RWPE1 (cell line): ENCODE data around the gene STK39.

Experiments used
- CTCF ChIA-PET: fragments of 350-600 bp; sonication (Branson Sonifier 250); formaldehyde crosslinking; extraction: SDS; loops from one replicate; lab custom pipeline; 2021; lab: Yijun Ruan, JAX
- POLR2A ChIA-PET: fragments of 400-600 bp; formaldehyde crosslinking; extraction: SDS; loops from one replicate; lab custom pipeline; 2020; ENCODE audit warnings: antibody characterized with exemption; ENCODE audit not compliant: low non-redundant PET; lab: Yijun Ruan, JAX
- DNase-seq: peaks from one replicate; pipeline ENCODE4 v3.0.0; 2012; ENCODE audit warnings: low spot score
- H3K27ac ChIP-seq: fragments of 450-650 bp; 2 replicates; pipeline ENCODE4 v1.5.1; 2017
- TF ChIP-seq, protein P1 (sequence below): fragments of 450-650 bp; conservative IDR thresholded peaks from 2 replicates; pipeline ENCODE4 v1.5.1; 2017; ENCODE audit warnings: low read depth, mild to moderate bottlenecking

STK39 gene

DNA sequence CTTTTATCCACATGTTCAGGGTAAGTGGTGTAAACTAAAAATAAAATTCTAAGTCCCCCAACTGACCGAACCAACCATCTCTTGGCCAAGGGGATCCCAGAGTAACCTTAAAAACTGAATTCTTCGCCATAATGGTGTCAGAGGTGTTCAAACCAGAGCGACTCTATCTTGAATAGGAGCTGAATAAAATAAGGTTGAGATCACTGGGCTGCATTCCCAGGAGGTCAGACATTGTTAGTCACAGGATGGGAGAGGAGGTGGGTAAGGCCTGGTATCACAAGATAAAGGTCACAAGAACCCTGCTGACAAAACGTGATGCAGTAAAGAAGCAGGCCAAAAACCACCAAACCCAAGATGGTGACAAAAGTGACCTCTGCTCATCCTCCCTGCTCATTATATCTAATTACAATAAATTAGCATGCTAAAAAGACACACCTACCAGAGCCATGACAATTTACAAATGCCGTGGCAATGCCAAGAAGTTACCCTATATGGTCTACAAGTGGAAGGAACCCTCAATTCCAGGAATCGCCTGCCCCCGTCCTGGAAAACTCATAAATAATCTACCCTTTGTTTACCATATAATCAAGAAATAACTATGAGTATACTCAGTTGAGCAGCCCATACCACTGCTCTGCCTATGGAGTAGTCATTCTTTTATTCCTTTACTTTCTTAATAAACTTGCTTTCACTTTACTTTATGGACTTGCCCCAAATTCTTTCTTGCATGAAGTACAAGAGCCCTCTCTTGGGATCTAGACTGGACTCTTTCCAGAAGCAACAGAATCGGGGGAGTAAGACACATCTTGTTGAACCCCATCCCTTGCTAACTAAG lies 302.4 kb downstream of the STK39 start:
- DNase-seq, result no peak
- ChIA-PET CTCF (no interaction called here), POLR2A (no interaction called here)
- no peak overlapping the region for H3K27ac ChIP-seq
- TF ChIP-seq, protein P1, sequence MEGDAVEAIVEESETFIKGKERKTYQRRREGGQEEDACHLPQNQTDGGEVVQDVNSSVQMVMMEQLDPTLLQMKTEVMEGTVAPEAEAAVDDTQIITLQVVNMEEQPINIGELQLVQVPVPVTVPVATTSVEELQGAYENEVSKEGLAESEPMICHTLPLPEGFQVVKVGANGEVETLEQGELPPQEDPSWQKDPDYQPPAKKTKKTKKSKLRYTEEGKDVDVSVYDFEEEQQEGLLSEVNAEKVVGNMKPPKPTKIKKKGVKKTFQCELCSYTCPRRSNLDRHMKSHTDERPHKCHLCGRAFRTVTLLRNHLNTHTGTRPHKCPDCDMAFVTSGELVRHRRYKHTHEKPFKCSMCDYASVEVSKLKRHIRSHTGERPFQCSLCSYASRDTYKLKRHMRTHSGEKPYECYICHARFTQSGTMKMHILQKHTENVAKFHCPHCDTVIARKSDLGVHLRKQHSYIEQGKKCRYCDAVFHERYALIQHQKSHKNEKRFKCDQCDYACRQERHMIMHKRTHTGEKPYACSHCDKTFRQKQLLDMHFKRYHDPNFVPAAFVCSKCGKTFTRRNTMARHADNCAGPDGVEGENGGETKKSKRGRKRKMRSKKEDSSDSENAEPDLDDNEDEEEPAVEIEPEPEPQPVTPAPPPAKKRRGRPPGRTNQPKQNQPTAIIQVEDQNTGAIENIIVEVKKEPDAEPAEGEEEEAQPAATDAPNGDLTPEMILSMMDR, result no peak

DNA sequence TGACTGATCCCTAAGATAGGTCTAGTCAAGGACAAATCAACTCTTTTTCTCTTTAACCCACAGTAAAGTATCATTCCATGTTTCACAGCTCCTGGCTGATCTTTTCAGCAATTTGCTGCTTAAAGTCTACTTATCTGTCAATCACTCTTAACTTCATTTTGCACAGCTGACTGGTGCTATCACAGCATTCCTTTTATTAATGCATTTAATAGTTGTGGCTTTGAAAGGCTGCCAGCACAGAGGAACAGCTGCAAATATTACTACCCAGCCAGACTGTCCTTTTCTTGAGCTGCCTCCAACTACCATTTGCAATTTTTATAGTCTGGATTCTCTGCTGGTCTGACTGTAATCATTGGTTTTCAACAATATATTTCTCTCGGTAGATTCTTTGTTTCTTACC lies 303.5 kb downstream of the STK39 start:
- no peak for DNase-seq
- TF ChIP-seq, protein P1, result no peak
- CTCF ChIA-PET, result no interaction called here
- H3K27ac ChIP-seq, result no peak overlapping the region
- POLR2A ChIA-PET, result no interaction called here

DNA sequence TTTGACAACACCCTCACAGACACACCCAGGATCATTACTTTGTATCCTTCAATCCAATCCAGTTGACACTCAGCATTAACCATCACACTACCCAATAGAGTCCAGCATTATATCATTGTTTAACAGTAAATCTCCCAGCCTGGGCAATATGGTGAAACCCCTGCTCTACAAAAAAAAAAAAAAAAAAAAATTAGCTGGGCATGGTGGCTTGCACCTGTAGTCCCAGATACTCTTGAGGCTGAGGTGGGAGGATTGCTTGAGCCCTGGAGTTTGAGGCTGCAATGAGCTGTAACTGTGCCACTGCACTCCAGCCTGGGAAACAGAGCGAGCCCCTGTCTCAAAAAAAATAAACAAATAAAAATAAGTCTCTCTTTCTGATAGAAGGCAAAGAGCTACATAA lies 304.0 kb downstream of the STK39 start:
- POLR2A ChIA-PET, result no interaction called here
- CTCF ChIA-PET, result no interaction called here

DNA sequence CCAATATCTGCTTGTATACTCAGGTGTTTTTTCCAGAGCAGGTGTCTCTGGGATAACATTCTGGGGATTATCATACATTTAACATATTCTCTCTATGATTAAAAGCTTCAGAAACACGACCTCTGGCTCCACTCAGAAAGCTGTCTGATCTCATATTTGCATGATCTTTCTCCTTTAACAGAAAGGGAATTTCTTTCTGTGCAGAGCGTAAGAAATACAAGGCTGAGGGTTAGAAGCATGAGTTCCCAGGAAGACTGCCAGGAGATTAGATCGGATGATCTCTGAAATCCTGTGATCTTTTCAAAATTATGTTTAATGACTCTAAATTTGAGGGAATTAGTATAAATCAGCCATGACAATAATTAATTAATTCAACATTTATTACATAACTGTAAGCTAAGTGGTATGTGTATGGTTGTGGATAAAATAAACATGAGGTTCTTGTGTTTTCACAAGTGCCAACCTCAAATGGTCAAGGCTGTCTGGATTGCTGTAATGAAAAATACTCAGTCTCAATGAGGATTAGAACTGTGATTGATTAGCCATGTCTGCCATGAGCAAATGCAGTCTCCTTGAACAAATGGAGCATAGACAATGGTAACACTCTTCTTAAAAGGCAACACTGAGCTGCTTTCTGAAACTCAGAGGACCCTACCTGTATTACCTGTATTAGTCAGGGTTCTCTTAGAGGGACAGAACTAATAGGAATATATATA lies 304.9 kb downstream of the STK39 start:
- CTCF ChIA-PET, result no interaction called here

More for the DNA sequence above, 304.0 kb downstream of the STK39 start:
- no peak overlapping the region for H3K27ac ChIP-seq
- no peak for DNase-seq
- TF ChIP-seq, protein P1, result no peak

DNA sequence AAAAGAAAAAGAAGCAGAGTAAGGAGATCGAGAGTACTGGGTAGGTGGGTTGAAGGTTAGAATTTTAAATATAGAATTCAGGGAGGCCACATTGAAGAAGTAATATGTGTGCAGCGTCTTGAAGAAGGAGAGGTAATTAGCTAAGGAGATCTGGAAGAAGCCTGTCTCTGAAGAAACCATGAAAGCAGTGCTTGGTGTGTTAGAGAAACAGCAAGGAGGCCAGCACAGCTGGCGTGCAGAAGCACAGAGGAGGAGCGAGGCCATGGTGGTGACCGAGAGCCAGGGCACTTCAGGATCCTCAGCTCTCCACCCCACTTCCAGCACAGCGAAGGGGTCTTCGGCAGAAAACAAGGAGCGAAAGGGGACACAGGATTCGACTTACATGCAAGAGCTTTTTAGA lies 305.8 kb downstream of the STK39 start:
- ChIA-PET CTCF (interaction anchor here (0.7 kb wide), 1 partner anchor 11 kb away, joined by 4 read pairs; no protein-coding TSS in a partner anchor), POLR2A (no interaction called here)
- TF ChIP-seq, protein P1, result no peak
- H3K27ac ChIP-seq, result no peak overlapping the region
- DNase-seq, result no peak

More for the DNA sequence above, 304.9 kb downstream of the STK39 start:
- H3K27ac ChIP-seq, result no peak overlapping the region
- POLR2A ChIA-PET, result no interaction called here
- no peak for DNase-seq
- TF ChIP-seq, protein P1, result no peak

DNA sequence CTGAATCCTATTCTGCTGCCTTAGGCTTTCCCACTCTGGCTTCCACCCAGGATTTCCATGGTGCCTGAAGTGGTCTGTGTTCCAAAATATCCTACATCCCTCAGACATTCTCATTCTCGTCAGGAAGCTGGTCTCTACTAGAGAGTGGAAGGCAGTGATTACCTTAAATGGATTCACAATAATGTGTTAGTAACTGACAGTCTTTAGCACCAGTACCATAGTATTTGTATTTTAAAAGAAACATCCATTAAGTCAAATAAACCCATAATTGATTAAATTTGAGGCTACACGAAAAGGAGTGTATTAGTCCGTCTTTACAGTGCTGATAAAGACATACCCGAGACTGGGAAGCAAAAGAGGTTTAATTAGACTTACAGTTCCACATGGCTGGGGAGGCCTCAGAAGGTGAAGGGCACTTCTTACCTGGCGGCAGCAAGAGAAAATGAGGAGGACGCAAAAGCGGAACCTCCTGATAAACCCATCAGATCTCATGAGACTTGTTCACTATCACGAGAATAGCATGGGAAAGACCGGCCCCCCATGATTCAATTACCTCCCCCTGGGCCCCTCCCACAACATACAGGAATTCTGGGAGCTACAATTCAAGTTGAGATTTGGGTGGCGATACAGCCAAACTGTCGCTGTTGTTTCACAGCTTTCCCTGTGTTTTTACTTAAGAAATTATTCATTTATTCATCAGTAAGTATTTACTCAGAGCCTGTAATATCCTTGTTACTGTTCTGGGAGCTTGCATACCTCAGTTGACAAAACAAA lies 306.5 kb downstream of the STK39 start:
- TF ChIP-seq, protein P1, result no peak
- no peak for DNase-seq
- CTCF ChIA-PET, result interaction anchor here (0.7 kb wide), 1 partner anchor 12 kb away, joined by 4 read pairs; no protein-coding TSS in a partner anchor
- no peak overlapping the region for H3K27ac ChIP-seq
- POLR2A ChIA-PET, result no interaction called here
